Lung (tissue), 16 donors: ENCODE data around the gene ALKBH1. TPM values are rescaled to one million over a fixed set of nuclear protein-coding genes. Genes with fewer than 3 reads are reported as not detected.
"Not testable (repeated sequence)": the region's sequence is repeated elsewhere in the genome, so short reads cannot be mapped to it uniquely, and the experiment has no call there.

ENCODE experiments used
- ATAC-seq: fragments of 200-7000 bp; cut with Tn5 transposase; one replicate; pipeline ENCODE4 v1.9.1; 2020; ENCODE audit warnings: moderate number of reproducible peaks; ENCODE audit not compliant: insufficient read depth, low FRiP score
- DNase-seq, 3 donors: peaks; one replicate each; pipeline ENCODE4 v3.0.0-alpha.2; 2013 to 2017
- H3K27ac ChIP-seq, 2 donors: one replicate each; pipeline ENCODE4 v1.5.1; 2013; ENCODE audit warnings: mild to moderate bottlenecking in 2 of 2, moderate library complexity in 2 of 2, control low read depth in 1 of 2, inconsistent platforms in 1 of 2, low read depth in 1 of 2, low read length in 1 of 2
- H3K27me3 ChIP-seq, 3 donors: one replicate each; pipeline ENCODE4 v1.5.1; 2013; ENCODE audit warnings: low read length in 2 of 3; ENCODE audit not compliant: control insufficient read depth in 3 of 3, insufficient read depth in 3 of 3
- H3K36me3 ChIP-seq, 4 donors: one replicate each; pipeline ENCODE4 v1.5.1; 2013; ENCODE audit warnings: low read length in 4 of 4, mild to moderate bottlenecking in 1 of 4, moderate library complexity in 1 of 4; ENCODE audit not compliant: control insufficient read depth in 4 of 4, insufficient read depth in 4 of 4
- H3K4me1 ChIP-seq, 5 donors: one replicate each; pipeline ENCODE4 v1.5.1; 2013; ENCODE audit warnings: low read length in 5 of 5, mild to moderate bottlenecking in 2 of 5, moderate library complexity in 1 of 5; ENCODE audit not compliant: control insufficient read depth in 5 of 5, insufficient read depth in 5 of 5
- H3K4me3 ChIP-seq: one replicate; pipeline ENCODE4 v1.5.1; 2013; ENCODE audit warnings: mild to moderate bottlenecking, control low read depth, moderate library complexity
- H3K9ac ChIP-seq, 2 donors: one replicate each; pipeline ENCODE4 v1.5.1; 2013; ENCODE audit warnings: low read length in 2 of 2, control low read depth in 1 of 2; ENCODE audit not compliant: insufficient read depth in 1 of 2
- H3K9me3 ChIP-seq, 4 donors: one replicate each; pipeline ENCODE4 v1.5.1; 2013; ENCODE audit warnings: low read length in 3 of 4, mild to moderate bottlenecking in 1 of 4, moderate library complexity in 1 of 4; ENCODE audit not compliant: control insufficient read depth in 4 of 4, insufficient read depth in 3 of 4
- WGBS, 2 donors: extraction: QIAGEN DNeasy Blood & Tissue Kit; methylation state at CpG; one replicate each; pipeline ENCODE4 v1.1.7; 2013; 5-methylcytosine and 5-hydroxymethylcytosine counted together
- long read RNA-seq, 5 donors: transcript quantifications; one replicate each; lab custom pipeline, GENCODE V29; 2026
- polyA plus RNA-seq, 2 donors: library from polyadenylated mRNA; stranded (reverse); fragments of 200-250 nt; gene quantifications; one replicate each; pipeline ENCODE4 v1.2.1, GENCODE V29; 2013
- total RNA-seq, 2 donors: library from RNA; depleted of rRNA in 1 of 2; stranded (reverse); fragments of >200 nt in 1 of 2; gene quantifications; one replicate each; pipeline ENCODE4 v1.2.1, GENCODE V29; 2014 to 2021
- TF ChIP-seq, protein P1 (sequence below): IDR thresholded peaks from 2 replicates; pipeline ENCODE4 v1.5.1; 2012; ENCODE audit warnings: mild to moderate bottlenecking; ENCODE audit errors: control extremely low read depth, extremely low read depth
- donor health status: control.
- donor health status: control.
- donor health status: Bipolar disorder and iron deficiency.
- donor health status: healthy.
- donor health status: DM: yes; HTN: yes; CAD: no.

The ALKBH1 gene, protein sequence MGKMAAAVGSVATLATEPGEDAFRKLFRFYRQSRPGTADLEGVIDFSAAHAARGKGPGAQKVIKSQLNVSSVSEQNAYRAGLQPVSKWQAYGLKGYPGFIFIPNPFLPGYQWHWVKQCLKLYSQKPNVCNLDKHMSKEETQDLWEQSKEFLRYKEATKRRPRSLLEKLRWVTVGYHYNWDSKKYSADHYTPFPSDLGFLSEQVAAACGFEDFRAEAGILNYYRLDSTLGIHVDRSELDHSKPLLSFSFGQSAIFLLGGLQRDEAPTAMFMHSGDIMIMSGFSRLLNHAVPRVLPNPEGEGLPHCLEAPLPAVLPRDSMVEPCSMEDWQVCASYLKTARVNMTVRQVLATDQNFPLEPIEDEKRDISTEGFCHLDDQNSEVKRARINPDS
- total RNA-seq, result 10 to 100 TPM; 10.0 to 11.7 TPM
- 1 to 10 TPM; 6.2 to 6.8 TPM for polyA plus RNA-seq
- long read RNA-seq, donor 1, partial matches to known transcripts, result 226 of 245 reads
- long read RNA-seq, donor 1, other reads (novel, unspliced or antisense), result 16 of 245 reads
- long read RNA-seq, donor 2, partial matches to known transcripts, result 0 of 1 reads
- long read RNA-seq, donor 2, other reads (novel, unspliced or antisense), result 0 of 1 reads
- long read RNA-seq, donor 3, result 0 reads
- long read RNA-seq, donor 4, partial matches to known transcripts, result 39 of 169 reads
- long read RNA-seq, donor 4, other reads (novel, unspliced or antisense), result 130 of 169 reads
- long read RNA-seq, donor 5, partial matches to known transcripts, result 311 of 341 reads
- long read RNA-seq, donor 5, other reads (novel, unspliced or antisense), result 27 of 341 reads

DNA sequence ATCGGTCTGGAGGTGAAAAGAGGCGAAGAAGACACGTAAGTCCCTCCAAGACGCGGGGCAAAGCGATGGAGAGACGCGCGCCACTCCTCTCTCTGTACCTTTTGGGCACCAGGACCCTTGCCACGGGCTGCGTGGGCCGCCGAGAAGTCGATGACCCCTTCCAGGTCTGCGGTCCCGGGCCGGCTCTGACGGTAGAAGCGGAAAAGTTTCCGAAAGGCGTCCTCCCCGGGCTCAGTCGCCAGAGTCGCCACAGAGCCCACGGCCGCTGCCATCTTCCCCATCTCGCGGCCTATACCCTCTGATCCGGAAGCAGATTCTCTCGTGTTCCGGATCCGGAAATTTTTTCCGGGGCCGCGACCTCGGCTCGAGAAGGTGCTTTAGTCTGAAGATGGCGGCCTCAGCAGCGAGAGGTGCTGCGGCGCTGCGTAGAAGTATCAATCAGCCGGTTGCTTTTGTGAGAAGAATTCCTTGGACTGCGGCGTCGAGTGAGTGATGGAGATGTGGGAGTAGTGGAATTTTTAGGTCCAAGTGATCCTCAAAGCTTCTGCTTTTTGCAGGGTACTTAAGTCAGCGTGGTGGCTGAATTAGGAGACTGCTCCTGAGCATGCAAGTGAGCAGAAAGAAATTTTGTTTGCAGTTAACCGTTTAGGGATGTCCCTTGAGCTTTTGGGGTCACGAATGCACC lies at the start of gene ALKBH1, which contains the start of gene SLIRP:
ALKBH1 (minus strand) TSS at position 300 of the 685 bp plus-strand sequence; CDS start at position 281, 19 bp downstream.
SLIRP (plus strand) TSS at position 380 of the 685 bp plus-strand sequence; CDS start at position 389, 9 bp downstream.
- 0% methylated on average over 49 of the region's 49 CpGs for WGBS, 2 donors
- Histone ChIP-seq H3K9me3 (no peaks in the 10 kb centered on the region), H3K27ac (peak within 1 kb of the TSS; percentile 30 to 66), H3K4me1 (peaks cover 2 to 21% (median 8%) of the 10 kb centered on the region in 5 donors), H3K27me3 (no peaks in the 10 kb centered on the region), H3K36me3 (peaks cover 14 to 22% (median 17%) of the 10 kb centered on the region in 4 donors), H3K4me3 (peak within 1 kb of the TSS; percentile 95), H3K9ac (peak within 1 kb of the TSS; percentile 77 to 96)
- ATAC-seq (peak; percentile 98), DNase-seq (peak; percentile 89 to 94 (median 92))
- TF ChIP-seq, protein P1, sequence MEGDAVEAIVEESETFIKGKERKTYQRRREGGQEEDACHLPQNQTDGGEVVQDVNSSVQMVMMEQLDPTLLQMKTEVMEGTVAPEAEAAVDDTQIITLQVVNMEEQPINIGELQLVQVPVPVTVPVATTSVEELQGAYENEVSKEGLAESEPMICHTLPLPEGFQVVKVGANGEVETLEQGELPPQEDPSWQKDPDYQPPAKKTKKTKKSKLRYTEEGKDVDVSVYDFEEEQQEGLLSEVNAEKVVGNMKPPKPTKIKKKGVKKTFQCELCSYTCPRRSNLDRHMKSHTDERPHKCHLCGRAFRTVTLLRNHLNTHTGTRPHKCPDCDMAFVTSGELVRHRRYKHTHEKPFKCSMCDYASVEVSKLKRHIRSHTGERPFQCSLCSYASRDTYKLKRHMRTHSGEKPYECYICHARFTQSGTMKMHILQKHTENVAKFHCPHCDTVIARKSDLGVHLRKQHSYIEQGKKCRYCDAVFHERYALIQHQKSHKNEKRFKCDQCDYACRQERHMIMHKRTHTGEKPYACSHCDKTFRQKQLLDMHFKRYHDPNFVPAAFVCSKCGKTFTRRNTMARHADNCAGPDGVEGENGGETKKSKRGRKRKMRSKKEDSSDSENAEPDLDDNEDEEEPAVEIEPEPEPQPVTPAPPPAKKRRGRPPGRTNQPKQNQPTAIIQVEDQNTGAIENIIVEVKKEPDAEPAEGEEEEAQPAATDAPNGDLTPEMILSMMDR, result no peak

DNA sequence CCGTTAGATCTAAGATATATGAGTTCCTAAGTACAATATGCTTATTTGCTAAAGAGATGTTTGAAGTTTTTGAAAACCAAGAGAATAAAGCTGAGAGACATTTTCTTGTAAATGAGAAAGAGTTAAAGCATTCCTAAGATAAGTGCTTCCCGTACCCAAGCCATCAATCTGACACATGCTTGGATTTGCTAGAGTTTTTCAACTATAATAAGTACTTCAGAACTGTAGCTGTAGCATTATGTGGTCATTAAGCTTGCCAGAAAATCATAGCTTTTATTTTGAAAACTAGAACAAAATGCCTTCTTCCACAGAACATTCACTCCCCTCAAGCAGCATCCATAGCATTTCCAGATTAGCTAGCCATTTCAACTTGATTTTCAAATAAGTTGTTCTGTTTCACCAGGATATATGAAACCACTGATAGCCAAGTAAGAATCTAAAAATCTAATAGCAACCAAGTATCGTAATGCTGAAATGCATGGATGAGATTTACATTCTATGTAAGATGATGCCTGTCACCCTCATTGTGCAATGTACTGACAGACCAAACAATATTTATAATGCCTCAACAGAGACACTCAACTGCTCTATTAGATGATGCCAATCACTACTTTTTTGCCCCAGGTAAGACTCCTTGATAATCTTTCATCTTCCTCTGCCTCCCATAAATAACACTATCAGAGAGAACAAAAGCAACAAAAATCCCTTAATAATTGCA lies 45.1 kb upstream of the ALKBH1 start:
- TF ChIP-seq, protein P1, result no peak
- 59 to 67% methylated on average over 3 of the region's 3 CpGs for WGBS, 2 donors
- Histone ChIP-seq H3K9ac (no peak overlapping the region), H3K9me3 (no peaks in the 10 kb centered on the region), H3K27ac (no peak overlapping the region), H3K4me3 (no peak overlapping the region), H3K36me3 (peaks cover 11 to 41% (median 30%) of the 10 kb centered on the region in 4 donors), H3K27me3 (no peaks in the 10 kb centered on the region), H3K4me1 (peaks cover 0 to 3% (median 0%) of the 10 kb centered on the region in 5 donors)
- no peak for DNase-seq
- ATAC-seq, result no peak

DNA sequence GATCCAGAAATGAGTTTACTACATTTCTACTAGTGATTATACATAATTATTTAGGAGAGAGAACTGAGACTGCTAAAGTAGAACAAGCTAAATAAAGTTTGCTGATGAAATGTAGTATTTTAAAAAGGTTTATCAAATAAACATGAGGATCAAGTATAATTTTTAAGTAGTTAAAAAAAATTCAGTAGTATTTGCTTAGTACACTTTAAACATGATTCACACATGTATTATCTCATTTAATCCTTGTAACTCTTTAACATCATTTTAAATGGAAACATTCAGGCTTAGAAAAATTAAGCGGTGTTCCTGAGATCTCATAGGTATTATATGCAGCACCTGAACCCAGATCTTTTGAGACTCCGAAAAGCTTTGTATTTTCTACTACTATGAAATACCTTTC lies 44.4 kb upstream of the ALKBH1 start:
- no peaks in the 10 kb centered on the region for H3K9me3 ChIP-seq
- no peak overlapping the region for H3K4me3 ChIP-seq
- WGBS, 2 donors, result 98 to 99% methylated on average over 2 of the region's 2 CpGs
- H3K36me3 ChIP-seq, result peaks cover 13 to 41% (median 31%) of the 10 kb centered on the region in 4 donors
- ATAC-seq (no peak), DNase-seq (no peak)
- no peaks in the 10 kb centered on the region for H3K27me3 ChIP-seq
- H3K27ac ChIP-seq, result no peak overlapping the region
- peaks cover 0 to 3% (median 0%) of the 10 kb centered on the region in 5 donors for H3K4me1 ChIP-seq
- TF ChIP-seq, protein P1, result no peak
- no peak overlapping the region for H3K9ac ChIP-seq

DNA sequence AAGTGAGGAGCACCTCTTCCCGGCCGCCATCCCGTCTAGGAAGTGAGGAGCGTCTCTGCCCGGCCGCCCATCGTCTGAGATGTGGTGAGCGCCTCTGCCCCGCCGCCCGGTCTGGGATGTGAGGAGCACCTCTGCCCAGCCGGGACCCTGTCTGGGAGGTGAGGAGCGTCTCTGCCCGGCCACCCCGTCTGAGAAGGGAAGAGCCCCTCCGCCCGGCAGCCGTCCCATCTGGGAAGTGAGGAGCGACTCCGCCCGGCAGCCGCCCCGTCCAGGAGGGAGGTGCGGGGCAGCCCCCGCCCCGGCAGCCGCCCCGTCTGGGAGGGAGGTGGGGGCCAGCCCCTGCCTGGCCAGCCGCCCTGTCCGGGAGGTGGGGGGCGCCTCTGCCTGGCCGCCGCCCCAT lies 39.6 kb upstream of the ALKBH1 start:
- not testable (repeated sequence) for H3K27me3 ChIP-seq, H3K9me3 ChIP-seq, H3K4me1 ChIP-seq, DNase-seq, H3K27ac ChIP-seq, ATAC-seq, H3K9ac ChIP-seq, H3K4me3 ChIP-seq
- H3K36me3 ChIP-seq, result peaks cover 16 to 38% (median 30%) of the 10 kb centered on the region in 4 donors
- 91 to 95% methylated on average over 33 of the region's 33 CpGs for WGBS, 2 donors
